Right lobe of liver (tissue), 6 donors: ENCODE measurements around the gene IGSF21. TPM values are rescaled to one million over a fixed set of nuclear protein-coding genes. Genes with fewer than 3 reads are reported as not detected.
"Not testable (repeated sequence)": the region's sequence is repeated elsewhere in the genome, so short reads cannot be mapped to it uniquely, and the experiment has no call there.

Experiments used
- ATAC-seq, 4 donors: fragments of 200-7000 bp; cut with Tn5 transposase; one replicate each; pipeline ENCODE4 v1.9.1; 2020; ENCODE audit warnings: mild to moderate bottlenecking in 4 of 4, moderate library complexity in 4 of 4
- DNase-seq, 3 donors: peaks; one replicate each; pipeline ENCODE4 v3.0.0-alpha.2; 2020
- H3K27ac ChIP-seq, 3 donors: fragments of 200-600 bp; one replicate each; pipeline ENCODE4 v1.8.0; 2022
- H3K27me3 ChIP-seq, 2 donors: fragments of 200-600 bp; one replicate each; pipeline ENCODE4 v1.8.0; 2022
- H3K36me3 ChIP-seq, 4 donors: fragments of 200-600 bp; sonication (generic) in 1 of 4; one replicate each; pipeline versions ENCODE4 v1.5.1 to v1.8.0; 2017 to 2022; ENCODE audit warnings: control low read depth in 1 of 4
- H3K4me1 ChIP-seq, 4 donors: fragments of 200-600 bp; sonication (generic) in 1 of 4; one replicate each; pipeline versions ENCODE4 v1.5.1 to v1.8.0; 2017 to 2022; ENCODE audit warnings: control low read depth in 1 of 4
- H3K4me3 ChIP-seq, 3 donors: fragments of 200-600 bp; one replicate each; pipeline ENCODE4 v1.8.0; 2022
- H3K9me3 ChIP-seq, 4 donors: fragments of 200-600 bp; sonication (generic) in 1 of 4; one replicate each; pipeline versions ENCODE4 v1.5.1 to v1.8.0; 2017 to 2022; ENCODE audit warnings: control low read depth in 1 of 4
- CTCF ChIP-seq, 4 donors: fragments of 200-600 bp in 3 of 4; fragments of 450-650 bp in 1 of 4; IDR thresholded peaks; one replicate each; pipeline versions ENCODE4 v1.5.1 to v1.8.0; 2016 to 2022; ENCODE audit warnings: antibody characterized with exemption in 4 of 4, mild to moderate bottlenecking in 2 of 4
- POLR2A ChIP-seq: fragments of 450-650 bp; IDR thresholded peaks from one replicate; pipeline ENCODE4 v1.6.1; 2017; ENCODE audit warnings: antibody characterized with exemption, mild to moderate bottlenecking
- WGBS: methylation state at CpG from one replicate; pipeline ENCODE4 v1.1.6; 2018; ENCODE audit warnings: low coverage, low lambda C conversion rate; ENCODE audit not compliant: insufficient coverage; ENCODE audit errors: missing lambda C conversion rate; 5-methylcytosine and 5-hydroxymethylcytosine counted together
- intact Hi-C, 2 donors: fragments of 100-400 bp; cut with DNase I; formaldehyde crosslinking; loops; one replicate each; pipeline versions ENCODE4 v1.11.2 to v1.14.1; 2022
- total RNA-seq, 6 experiments: library from RNA; depleted of rRNA in 2 of 6; stranded (reverse); fragments of >200 nt in 2 of 6; fragmentation: NEBNext Ultra II Directional in 3 of 6; extraction: Animal tissue kit (Norgen Biotek cat#: 25700) in 3 of 6; gene quantifications; one replicate each; pipeline versions ENCODE4 v1.1.0 to v1.2.4, GENCODE V29; 2016 to 2023
- donor health status: DM: no; HTN: yes; CAD: no.
- donor health status: DM: no; HTN: no; CAD: no.
- donor health status: DM: no; HTN: no; CAD: no.
- donor health status: DM: no; HTN: yes; CAD: no.
- donor health status: DM: no; HTN: yes; CAD: no.

IGSF21 gene
- total RNA-seq, 6 experiments from 2014 or later, result 0.34 to 2.0 (median 0.71) TPM

- WGBS, result 62% methylated on average over 6 of the region's 7 CpGs
- intact Hi-C loops, result no loop called here
These were observed 252.7 kb downstream of the IGSF21 start for GRCh38 chr1:18360251-18360650.

GRCh38 chr1:18362150-18362549 lies 254.6 kb downstream of the IGSF21 start:
- no peak overlapping the region for H3K27ac ChIP-seq
- no peaks in the 10 kb centered on the region for H3K9me3 ChIP-seq
- TF ChIP-seq CTCF (IDR thresholded peaks at IDR 0.05) (no peak), POLR2A (no peak)
- H3K4me1 ChIP-seq, result no peaks in the 10 kb centered on the region
- H3K4me3 ChIP-seq, result no peak overlapping the region
- intact Hi-C loops, result no loop called here
- H3K36me3 ChIP-seq, result no peaks in the 10 kb centered on the region
- no peaks in the 10 kb centered on the region for H3K27me3 ChIP-seq
- no peak for ATAC-seq
- no peak for DNase-seq
- 50% methylated on average over 5 of the region's 9 CpGs for WGBS

More at GRCh38 chr1:18360251-18360650, 252.7 kb downstream of the IGSF21 start:
- Histone ChIP-seq H3K27me3 (no peaks in the 10 kb centered on the region), H3K27ac (no peak overlapping the region), H3K4me1 (no peaks in the 10 kb centered on the region), H3K36me3 (no peaks in the 10 kb centered on the region), H3K9me3 (no peaks in the 10 kb centered on the region), H3K4me3 (no peak overlapping the region)
- TF ChIP-seq CTCF (IDR thresholded peaks at IDR 0.05) (no peak), POLR2A (no peak)
- DNase-seq (no peak), ATAC-seq (peak in 1 of 4 donors; percentile 15)

DNA sequence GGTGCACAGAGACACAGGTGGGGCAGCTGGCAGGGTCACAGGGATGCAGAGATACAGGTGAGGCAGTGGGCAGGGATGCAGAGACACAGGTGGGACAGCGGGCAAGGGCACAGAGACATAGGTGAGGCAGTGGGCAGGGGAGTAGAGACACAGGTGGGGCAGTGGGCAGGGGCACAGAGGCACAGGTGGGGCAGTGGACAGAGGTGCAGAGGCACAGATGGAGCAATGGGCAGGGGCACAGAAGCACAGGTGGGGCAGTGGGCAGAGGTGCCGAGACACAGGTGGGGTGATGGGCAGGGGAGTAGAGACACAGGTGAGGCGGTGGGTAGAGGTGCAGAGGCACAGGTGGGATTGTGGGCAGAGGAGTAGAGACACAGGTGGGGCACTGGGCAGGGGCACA lies 255.8 kb downstream of the IGSF21 start:
- DNase-seq (no peak), ATAC-seq (peak in 1 of 4 donors; percentile 8)
- Histone ChIP-seq H3K9me3 (no peaks in the 10 kb centered on the region), H3K36me3 (no peaks in the 10 kb centered on the region), H3K27ac (no peak overlapping the region), H3K4me1 (no peaks in the 10 kb centered on the region), H3K27me3 (no peaks in the 10 kb centered on the region), H3K4me3 (no peak overlapping the region)
- WGBS, result 93% methylated on average over 3 of the region's 3 CpGs
- intact Hi-C loops, result no loop called here
- TF ChIP-seq POLR2A (no peak), CTCF (IDR thresholded peaks at IDR 0.05) (no peak)

DNA sequence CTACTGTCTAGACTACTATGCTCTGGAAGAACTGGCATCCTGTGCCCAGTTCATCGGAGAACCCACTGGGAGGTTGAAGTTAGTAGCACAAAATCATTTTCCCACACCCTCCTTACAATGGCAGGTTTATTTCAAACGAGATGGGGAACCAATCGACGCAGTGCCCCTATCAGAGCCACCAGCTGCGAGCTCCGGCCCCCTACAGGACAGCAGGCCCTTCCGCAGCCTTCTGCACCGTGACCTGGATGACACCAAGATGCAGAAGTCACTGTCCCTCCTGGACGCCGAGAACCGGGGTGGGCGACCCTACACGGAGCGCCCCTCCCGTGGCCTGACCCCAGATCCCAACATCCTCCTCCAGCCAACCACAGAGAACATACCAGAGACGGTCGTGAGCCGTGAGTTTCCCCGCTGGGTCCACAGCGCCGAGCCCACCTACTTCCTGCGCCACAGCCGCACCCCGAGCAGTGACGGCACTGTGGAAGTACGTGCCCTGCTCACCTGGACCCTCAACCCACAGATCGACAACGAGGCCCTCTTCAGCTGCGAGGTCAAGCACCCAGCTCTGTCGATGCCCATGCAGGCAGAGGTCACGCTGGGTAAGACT lies 257.6 kb downstream of the IGSF21 start:
- no peaks in the 10 kb centered on the region for H3K27me3 ChIP-seq
- no peak for ATAC-seq
- H3K4me3 ChIP-seq, result no peak overlapping the region
- H3K36me3 ChIP-seq, result no peaks in the 10 kb centered on the region
- intact Hi-C loops, result no loop called here
- no peaks in the 10 kb centered on the region for H3K4me1 ChIP-seq
- no peak for DNase-seq
- WGBS, result 91% methylated on average over 5 of the region's 31 CpGs
- H3K9me3 ChIP-seq, result no peaks in the 10 kb centered on the region
- H3K27ac ChIP-seq, result no peak overlapping the region
- TF ChIP-seq POLR2A (no peak), CTCF (IDR thresholded peaks at IDR 0.05) (no peak)

DNA sequence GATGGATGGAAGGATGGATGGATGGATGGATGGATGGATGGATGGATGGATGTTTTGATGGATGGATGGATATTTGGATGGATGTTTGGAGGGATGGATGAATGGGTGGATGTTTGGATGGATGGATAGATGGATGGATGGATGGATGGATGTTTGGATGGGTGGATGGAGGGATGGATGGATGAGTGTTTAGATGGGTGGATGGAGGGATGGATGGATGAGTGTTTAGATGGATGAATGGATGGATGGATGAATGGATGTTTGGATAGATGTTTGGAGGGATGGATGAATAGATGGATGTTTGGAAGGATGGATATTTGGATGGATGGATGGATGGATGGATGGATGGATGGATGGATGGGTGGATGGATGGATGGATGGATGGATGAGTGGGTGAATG lies 264.9 kb downstream of the IGSF21 start:
- intact Hi-C loops, H3K36me3 ChIP-seq, ATAC-seq, H3K27me3 ChIP-seq, H3K27ac ChIP-seq, H3K4me1 ChIP-seq, H3K4me3 ChIP-seq, DNase-seq, H3K9me3 ChIP-seq: not testable (repeated sequence)
